NCI-H1436 (cell line): ENCODE measurements around the gene MAP2K2.
"Not testable (repeated sequence)": the region's sequence is repeated elsewhere in the genome, so short reads cannot be mapped to it uniquely, and the experiment has no call there.

Experiments used
- DNase-seq: peaks from one replicate; lab custom pipeline; 2025; lab: John Stamatoyannopoulos, UW

MAP2K2 gene

DNA sequence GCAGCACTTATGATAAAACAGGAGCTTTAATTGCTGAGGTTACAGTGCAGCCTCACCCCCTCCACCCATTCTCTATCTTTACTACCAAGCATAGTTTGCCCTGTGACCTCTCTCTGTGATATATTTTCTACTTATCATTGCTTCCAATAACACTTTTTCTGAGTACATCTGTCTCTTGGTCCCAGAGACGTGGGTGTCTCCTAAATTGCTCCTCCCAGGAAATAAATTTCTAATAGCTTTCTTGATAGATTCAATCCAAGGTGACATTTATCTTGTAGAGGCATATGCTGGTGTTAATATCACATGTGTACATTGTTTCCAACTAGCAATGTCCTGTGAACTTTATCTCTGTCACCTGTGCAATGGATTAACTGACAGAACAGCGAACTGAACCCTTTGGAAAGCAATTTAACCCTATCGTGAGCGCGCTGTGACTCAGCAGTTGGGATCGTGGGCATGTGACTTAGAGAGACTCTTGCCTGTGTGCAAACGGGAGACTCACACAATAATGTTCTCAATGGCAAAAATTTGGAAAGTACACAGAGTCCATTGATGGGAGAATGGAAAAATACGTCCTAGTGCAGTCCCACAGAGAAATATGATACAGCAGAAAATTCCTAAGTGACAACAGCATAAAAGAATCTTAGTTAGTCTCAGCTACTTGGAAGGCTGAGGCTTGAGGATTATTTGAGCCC is 7.0 kb upstream of the MAP2K2 start:
- no peak for DNase-seq

DNA sequence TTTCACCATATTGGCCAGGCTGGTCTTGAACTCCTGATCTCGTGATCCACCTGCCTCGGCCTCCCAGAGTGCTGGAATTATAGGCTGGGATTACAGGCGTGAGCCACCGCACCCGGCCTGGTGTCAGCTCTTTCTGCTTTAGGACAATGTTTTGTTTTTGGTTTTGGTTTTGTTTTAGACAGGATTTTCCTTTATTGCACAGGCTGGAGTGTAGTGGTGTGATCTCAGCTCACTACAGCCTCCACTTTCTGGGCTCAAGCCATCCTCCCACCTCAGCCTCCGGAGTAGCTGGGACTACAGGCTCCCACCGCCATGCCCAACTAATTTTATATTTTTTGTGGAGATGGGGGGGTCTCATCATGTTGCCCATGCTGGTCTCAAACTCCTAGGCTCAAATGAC is 5.1 kb upstream of the MAP2K2 start:
- DNase-seq, result not testable (repeated sequence)

DNA sequence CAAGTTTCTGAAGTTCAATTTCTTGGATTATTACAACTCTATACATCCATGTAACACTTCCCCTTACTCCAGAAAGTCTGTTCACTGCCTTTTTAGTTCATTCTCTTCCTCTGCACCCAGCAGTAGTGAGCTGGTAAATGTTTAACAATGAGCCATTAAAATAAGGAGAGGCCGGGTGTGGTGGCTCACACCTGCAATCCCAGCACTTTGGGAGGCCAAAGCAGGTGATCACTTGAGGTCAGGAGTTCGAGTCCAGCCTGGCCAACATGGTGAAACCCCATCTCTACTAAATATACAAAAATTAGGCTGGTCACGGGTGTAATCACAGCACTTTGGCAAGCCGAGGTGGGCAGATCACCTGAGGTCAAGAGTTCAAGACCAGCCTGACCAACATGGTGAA is 3.4 kb upstream of the MAP2K2 start:
- DNase-seq, result not testable (repeated sequence)

DNA sequence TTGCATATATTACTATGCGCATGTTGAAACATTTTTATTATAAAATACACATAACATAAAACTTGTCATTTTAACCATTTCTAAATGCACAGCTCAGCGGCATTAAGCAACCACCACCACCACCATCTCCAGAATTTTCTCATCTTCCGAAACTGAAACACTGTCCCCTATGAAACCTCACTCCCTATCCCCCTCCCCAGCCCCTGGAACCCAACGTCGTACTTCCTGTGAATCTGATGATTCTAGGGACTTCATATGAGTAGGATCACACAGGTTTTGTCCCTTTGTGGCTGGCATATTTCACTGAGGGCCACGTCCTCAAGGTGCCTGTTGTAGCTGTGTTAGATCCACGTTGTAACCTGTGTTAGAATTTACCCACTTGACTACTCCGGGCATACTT is 716 bp upstream of the MAP2K2 start:
- DNase-seq, result no peak

DNA sequence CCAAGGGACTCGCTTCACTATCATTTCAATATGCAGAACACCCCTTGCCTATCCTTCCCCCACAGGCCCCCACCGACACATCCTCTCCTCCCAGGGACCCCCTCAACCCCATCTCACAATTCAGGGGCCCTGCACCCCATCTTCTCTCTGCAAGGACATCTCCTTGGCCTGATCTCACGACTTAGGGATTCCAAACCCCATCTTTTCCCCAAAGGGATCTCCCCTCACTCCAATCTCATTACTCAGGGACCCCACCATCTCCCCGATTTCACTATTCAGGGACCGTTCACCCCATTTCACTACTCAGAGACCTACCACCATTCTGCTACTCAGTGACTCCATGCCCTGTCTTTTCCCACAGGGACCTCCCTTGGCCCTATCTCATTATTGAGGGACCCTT is 1.4 kb downstream of the MAP2K2 start:
- DNase-seq, result no peak

DNA sequence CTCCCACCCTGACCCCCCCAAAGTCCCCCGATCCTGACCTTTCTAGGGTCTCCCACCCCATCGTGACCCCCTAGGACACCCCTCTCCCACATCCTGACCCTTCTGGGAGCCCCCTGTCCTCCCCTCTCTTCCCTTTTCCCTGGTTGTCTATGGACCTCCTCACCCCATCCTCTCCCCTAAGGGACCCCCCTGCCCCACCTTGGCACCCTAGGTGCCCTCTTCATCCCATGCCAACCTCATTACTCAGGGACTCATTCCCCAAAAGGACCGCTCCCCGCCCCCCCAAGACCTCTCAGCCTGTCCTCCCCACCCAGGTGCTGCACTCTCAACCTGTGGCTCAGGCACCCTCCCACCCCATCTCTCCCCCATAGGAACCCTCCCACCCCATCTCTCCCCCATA is 2.1 kb downstream of the MAP2K2 start:
- no peak for DNase-seq

DNA sequence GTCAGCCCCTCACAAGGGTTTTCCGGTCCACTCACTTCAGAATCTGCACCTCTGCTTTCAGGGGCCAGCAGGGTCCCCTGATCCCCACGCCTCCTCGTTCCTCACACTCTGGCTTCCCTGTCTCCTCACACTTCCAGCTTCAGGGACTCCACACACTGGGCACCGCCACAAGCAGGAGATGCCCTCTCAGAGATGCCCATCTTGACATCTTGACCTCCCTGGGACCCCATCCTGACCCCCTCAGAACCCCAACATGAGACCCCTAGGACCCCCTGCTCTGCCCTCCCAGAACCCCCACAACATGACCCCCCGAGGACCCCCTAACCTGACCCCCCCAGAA is 2.7 kb downstream of the MAP2K2 start:
- no peak for DNase-seq

DNA sequence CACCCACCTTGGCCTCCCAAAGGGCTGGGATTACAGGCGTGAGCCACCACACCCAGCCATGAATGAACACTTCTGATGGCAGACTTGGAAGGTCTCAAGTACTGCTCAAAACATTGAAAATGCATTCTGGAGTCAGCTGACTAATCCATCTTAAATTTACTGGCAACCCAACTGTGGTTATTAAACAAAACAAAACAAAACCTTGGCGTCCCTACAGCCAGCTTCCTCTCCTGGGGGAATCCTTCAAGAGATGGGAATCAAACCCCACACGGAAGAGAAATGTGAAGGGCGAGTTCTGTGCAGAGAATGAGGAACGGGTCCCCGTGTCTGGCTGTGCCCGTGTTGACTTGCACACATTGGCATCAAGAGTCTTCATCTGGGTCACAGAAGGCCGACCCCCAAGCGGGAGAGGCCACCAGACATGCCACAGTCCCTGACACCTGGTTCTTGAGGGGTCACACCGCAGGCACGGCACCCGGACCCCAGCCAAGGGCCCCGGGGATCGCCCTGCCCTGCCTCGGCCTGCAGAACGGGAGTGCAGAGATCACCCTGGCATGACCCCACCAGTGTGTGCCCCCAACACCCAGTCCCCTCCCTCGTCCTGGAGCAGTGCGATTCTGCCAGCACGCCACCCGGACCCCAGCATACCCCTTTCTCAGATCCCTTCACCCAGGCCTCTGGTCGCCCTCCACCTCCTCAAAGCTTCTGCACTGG is 3.2 kb downstream of the MAP2K2 start:
- DNase-seq, result no peak

DNA sequence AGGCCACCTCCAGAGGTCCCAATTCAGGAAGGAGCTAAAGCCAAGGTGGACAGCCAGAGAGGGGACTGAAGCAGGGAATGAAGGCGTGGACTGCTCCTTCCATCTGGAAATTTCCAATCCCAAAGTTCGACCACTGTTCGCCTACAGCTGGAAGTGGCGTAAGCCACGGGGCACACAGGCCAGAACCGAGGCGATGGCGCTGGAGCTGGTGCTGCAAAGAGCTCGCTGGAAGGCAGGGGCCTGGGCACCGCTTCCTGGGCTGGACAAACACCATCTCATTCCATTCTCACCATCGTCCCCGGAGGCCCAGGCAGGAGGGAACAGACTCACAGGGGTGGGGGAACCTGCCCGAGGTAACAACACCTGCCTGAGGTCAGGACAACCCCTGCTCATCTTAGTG is 4.2 kb downstream of the MAP2K2 start:
- no peak for DNase-seq

DNA sequence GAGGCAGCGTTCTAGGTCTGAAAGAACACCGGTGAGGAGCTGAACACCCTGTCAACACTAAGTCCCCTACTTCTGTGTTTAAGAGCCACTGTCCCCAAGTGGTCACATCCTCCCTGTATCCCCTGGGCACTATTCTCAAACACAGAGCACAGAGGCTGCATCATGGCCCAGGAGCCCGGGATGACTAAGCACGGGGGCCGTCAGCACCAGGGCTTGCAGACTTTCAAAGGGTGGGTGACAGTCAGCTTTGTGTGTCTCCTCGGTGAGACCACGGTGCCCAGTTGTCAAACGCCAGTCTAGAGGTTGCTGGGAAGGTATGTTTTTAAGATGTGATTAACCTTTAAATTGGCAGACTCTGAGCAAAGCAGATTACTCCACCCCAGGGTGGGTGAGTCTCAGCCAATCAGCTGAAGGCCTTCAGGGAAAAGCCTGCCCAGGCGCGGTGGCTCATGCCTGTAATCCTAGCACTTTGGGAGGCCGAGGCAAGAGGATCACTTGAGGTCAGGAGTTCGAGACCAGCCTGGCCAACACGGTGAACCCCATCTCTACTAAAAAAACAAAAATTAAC is 8.0 kb downstream of the MAP2K2 start:
- no peak for DNase-seq

DNA sequence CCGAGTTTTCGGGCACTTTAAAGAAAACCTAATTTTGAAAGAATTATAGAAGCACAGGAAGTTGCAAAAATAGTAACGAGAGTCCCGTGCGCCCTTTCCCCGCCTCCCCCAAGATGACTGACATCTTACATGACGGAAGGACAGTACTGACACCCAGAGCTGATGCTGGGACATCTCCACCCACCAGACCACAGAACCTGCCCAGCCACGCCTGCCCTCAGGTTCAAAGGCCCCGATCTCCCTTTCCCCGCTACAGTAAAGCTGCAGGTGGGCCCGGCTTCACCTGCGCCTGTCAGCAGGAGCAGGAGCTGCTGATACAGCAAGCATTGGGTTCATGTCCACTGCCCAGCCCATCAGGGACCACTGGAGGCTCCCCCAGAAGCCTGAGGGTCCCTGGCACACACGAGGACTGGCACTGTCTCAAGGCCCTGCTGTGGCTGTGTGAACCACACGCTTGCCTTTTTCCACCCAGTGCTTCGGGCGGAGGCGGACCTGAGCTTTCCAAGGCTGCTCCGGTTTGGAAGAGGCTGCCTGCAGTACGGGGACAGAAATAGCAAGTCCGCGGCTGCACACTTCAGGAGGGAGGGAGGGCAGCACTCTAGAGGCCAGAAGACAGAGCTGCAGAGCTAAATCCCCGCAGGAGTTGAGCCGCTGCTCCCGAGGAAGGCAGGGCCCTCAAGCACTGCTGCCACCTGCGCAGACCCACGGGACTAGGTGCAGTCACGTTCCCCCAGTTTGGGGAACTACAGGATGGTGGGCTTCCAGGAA is 8.7 kb downstream of the MAP2K2 start:
- DNase-seq, result no peak

DNA sequence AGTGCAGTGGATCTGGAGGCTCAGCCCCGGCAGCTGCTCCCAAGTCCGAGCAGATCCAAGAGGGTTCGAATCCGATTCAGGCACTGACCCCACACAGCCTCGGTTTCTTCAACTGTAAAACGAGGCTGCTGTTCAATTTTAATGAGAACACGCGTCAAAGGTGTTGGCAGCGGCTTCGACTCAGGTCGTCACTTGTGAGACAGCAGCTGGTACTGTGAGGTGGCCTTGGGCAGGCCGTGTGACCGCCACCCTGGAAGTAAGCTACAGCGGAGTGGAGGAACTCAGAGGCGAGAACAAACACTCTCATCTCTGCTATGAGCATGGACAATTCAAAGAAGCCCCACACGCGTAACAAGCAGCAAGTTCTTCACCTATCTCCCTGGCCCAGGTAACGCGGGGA is 9.7 kb downstream of the MAP2K2 start:
- DNase-seq, result no peak

DNA sequence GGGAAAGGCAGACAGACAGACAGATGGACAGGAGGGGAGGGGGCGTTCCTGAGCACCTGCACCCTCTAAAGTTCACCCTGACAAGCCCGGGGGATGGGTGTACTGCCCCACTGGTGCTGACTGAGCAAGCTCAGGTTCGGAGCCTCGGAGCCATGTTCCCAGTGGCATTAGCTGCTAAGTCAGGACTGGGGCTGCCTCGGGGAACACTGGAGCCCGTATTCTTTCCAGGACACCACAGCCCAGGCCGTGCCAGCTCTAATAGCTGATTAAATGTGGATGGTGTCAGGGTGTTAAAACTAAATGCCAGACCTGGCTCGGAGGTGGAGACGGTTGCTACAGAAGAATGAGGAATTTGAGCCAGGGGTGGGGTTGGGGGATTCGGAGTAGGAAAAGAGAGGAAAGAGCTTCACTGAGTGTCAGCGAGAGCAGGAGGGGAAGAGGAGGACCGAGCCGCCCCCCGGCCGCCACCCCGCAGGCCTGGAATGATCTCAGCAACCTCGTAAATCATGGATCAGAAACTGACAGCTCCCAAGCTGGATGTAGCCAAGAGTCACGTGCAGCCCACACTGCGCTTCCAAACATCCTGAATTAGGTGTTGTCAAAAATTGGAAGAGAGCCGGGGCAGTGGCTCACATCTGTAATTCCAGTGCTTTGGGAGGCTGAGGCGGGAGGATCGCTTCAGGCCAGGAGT is 10.4 kb downstream of the MAP2K2 start:
- no peak for DNase-seq

DNA sequence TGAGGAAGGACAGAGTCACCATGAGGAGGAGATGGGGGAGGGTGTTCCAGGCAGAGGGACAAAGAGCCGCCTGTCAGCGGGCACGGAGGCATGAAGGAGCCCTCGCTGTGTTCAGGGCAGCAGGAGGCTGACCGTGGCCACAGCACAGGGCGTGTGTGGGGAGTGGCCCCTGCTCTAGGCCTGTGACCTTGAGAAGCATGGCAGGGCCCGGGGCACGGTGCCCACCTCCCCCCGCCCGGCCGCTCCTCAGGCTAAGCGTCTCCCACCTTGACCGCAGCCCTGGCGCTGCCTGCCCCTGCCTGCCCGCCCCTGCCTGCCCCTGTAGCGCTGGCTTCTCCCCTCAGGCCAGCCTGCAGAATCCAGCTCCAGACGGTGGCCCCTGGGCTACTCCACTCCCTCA is 11.6 kb downstream of the MAP2K2 start:
- no peak for DNase-seq

DNA sequence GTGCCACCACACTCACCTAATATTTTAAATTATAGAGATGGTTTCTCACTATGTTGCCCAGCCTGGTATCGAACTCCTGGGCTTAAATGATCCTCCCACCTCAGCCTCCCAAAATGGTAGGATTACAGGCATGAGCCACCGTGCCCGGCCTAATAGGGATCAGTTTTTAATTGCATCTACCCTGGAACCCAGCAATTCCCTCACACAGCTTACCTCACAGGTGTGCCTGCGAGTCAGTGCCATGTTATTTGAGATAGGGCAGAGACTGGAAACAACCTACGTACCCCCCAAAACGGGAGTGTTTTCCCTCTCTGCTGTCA is 14.3 kb downstream of the MAP2K2 start:
- no peak for DNase-seq

DNA sequence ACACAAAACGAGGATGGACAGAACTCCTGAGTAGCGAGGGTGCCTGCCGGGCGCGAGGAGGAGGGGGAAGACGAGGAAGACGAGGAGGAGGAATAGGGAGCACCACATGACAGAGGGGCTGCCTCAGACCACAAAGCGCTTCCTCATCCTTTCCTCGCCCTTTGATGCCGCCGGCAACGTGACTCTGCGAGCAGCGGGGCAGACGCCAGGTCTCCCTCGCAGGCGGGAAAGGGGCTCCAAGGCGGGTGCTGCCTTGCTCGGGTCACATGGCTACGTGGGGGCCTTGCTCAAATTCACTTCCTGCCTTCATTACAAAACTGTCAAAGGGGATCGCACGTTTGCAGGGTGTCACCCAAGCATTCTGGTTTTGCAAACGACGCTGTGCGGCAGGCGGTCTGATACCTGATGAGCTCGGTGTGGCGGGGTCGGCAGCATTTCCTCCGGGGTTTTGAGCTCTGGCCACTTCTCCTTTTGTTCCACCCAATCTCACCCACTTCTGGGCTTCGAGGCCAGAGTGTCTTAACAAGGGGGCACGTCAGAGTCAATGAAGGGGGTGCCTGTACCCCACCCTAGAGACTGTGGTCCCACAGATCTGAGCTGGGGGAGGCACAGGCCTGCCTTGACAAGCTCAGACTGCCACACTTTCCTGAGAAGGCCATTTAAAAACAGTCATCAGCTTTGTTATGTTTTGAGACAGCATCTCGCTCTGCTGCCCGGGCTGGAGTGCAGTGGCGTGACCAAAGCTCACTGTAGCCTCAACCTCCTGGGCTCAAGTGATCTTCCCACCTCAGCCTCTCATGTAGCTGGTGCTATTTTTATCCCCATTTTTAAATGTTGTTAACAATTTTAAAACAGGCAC is 14.9 kb downstream of the MAP2K2 start:
- DNase-seq, result no peak

DNA sequence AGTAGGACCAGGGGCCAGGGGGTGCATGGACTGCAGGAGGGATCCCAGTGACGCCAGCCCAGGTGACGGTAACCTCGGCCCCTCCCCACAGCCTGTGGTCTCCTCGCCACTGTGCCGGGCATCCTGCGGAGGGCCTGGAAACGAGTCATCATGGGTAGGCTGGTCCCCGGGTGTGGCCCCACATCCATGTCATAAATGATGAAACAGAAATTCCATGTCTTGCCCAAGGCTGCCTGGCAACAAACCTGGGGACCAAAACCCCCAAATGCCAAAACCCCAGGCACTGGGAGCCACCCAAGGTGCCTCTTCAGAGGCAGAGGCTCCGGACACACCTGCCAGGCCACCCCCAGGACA is 20.9 kb downstream of the MAP2K2 start:
- DNase-seq, result no peak

DNA sequence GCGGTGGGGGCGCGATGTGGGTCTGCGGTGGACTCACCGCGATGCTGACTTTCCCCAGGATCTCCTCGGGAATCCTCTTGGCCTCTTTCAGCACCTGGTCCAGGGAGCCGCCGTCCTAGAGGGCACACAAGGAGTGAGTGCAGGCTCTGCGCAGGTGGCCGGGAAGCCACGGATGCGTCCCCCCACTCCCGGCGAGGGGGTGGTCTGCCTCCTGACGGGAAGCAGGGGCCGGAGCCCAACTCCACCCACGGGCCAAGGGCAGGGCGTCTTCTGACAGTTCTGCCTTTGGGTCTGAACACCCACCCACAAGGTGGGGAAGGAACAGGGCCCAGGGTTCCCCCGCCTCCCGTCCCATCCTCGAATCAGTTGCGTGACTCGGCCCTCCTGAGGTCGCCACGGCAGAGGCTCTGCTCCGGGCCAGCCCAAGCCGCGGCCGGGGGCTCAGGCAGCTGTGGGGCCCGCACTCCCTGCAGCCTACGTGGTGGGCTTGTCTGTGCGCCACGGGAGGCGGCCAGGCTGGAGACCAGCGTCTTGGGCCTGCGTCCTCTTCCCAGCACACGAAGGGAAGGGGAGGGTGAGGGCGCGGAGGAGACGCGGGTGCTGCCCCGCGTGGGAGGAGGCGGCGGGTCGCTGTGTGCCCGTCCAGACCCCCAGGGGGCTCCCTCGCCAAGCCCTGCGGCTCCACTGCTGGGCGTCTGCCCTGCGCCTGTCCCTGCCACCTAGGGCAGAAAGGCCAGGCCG is 21.4 kb downstream of the MAP2K2 start:
- no peak for DNase-seq

DNA sequence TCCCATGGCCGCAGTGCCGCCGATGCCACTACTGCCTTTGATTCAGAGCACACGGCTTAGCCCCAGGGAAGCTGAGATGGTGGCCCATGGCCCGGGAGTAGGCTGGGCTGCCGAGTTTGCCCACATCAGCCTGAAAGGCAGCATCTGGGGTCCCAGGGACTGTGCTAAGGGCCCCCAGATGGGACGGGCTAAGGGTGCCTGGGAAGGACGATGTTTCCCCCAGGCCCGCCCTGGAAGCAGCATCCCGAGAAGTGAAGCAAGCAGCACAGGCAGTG is 22.5 kb downstream of the MAP2K2 start:
- DNase-seq, result no peak

DNA sequence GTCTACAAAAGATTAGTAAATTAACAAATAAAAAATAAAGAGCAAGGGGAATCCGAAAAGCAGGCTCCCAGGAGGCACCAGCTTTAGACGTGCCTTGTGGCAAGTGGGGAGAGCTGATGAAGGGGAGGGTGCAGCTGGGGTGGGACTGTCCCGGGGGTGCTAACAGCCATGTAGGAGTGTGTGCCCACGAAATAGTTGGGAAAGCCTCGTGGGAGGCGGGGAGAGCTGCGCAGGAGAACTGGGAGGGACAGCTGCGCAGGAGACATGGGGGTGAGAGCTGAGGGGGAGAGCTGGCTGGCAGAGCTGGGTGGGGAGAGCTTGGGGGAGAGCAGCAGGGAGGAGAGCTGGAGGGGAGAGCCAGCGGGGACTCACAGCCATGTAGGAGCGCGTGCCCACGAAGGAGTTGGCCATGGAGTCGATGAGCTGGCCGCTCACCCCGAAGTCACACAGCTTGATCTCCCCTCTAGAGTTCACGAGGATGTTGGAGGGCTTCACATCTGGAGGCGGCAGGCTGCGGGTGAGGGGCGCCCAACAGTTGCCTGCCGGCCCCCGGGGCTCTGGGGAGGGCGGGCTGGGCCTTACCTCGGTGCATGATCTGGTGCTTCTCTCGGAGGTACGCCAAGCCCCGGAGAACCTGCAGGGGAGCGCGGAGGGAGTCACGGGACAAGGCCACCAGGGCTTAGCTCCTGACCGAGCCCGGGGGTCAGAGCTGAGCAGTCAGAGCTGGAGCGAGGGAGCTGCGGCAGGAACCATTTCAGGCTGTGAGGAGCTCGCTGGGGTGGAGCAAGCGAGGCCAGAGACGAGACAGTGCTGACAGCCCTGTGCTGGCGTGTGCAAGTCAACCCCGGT is 23.1 kb downstream of the MAP2K2 start:
- no peak for DNase-seq
